ENCODE measurements around the gene TAS1R3. TPM values are rescaled to one million over a fixed set of nuclear protein-coding genes. Genes with fewer than 3 reads are reported as not detected.

Gene TAS1R3
- total RNA-seq, 1 experiment from 2014 or later = 0.28 TPM

DNA sequence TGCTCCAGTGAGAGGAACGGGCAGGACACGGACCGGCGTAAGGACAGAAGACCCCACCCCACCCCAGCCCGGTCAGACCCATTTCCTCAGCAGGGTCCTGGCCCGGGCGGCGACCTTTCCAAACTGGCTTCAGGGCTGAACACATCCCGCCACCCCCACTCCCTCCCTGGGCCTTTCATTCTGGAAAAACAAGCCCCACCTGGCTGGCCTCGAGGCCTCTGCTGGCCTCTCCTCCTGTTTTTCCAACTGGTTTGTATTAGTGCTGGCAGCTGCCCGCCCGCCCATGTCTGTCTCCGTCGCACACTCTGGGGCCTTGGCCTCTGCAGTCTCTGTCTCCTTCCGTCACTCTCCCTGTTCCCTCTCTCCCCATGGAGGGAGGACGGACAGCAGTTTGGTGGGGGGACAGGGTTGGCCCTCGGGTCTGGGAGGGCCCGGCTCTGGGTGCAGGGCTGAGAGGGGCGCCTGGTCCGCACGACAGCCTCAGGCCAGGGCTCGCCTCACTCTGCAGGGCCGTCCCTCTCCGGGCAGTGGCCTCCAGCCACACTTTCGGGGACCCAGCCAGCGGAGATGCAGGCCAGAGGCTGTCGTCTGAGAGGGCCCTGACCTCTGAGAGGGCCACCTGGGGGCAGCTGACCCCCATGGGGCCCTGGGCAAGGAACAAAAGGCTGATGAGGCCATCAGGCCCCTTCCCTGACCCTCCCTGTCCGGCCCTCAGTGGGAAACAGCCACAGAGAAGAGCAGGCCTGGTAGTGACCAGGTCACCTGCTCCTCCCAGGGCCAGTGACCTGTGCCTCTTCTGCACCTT, 28.8 kb downstream of the TAS1R3 start:
- no peak overlapping the region for H3K4me3 Mint-ChIP-seq

More for the DNA sequence above, 28.8 kb downstream of the TAS1R3 start:
- Histone ChIP-seq H2AK5ac (ENCODE audit: insufficient read length, low read length) (no peak overlapping the region), H3K23me2 (ENCODE audit: insufficient read length, low read depth, low read length, poor library complexity, severe bottlenecking) (peaks cover 3% of the 10 kb centered on the region), H4K8ac (replicated peaks; ENCODE audit: insufficient read length, low read depth, low read length) (no peak overlapping the region), H2BK120ac (ENCODE audit: low read depth, low read length, poor library complexity, severe bottlenecking) (no peak overlapping the region), H4K20me1 (ENCODE audit: control insufficient read depth, insufficient read depth, insufficient read length) (no peaks in the 10 kb centered on the region), H3K27me3 (ENCODE audit: insufficient read depth, low read length) (peaks cover under 1% of the 10 kb centered on the region; the same call in 1 of the 2 replicates), H2BK5ac (ENCODE audit: insufficient read length, low read length) (no peak overlapping the region), H4K5ac (ENCODE audit: insufficient read length, low read depth, low read length) (no peak overlapping the region), H3K9me3 (ENCODE audit: control insufficient read depth, low read depth, low read length) (no peaks in the 10 kb centered on the region), H3T11ph (ENCODE audit: low read length) (no peak overlapping the region), H3K9ac (ENCODE audit: extremely low read depth, insufficient read length, low read length) (no peak overlapping the region), H3K4me2 (ENCODE audit: insufficient read depth, insufficient read length, low read length) (no peak overlapping the region), H3K4ac (ENCODE audit: low read depth, low read length) (no peak overlapping the region), H3K23ac (ENCODE audit: insufficient read length, low read depth, low read length) (no peak overlapping the region), H2BK20ac (ENCODE audit: low read depth, low read length, poor library complexity, severe bottlenecking) (no peak overlapping the region), H2BK12ac (ENCODE audit: insufficient read length, low read depth, low read length) (no peak overlapping the region), H3K79me1 (ENCODE audit: insufficient read depth, low read depth, low read length, poor library complexity, severe bottlenecking) (no peaks in the 10 kb centered on the region), H4K91ac (ENCODE audit: insufficient read length, low read depth, low read length) (no peak overlapping the region), H2AFZ (ENCODE audit: low read length) (no peak overlapping the region), H3K56ac (ENCODE audit: insufficient read length, low read depth, low read length) (no peak overlapping the region), H3K18ac (ENCODE audit: insufficient read length, low read depth, low read length) (no peak overlapping the region), H3K79me2 (ENCODE audit: insufficient read depth, low read length) (no peaks in the 10 kb centered on the region), H3K14ac (ENCODE audit: insufficient read depth, low read length) (no peak overlapping the region; the same call in 1 of the 2 replicates), H3K4me1 (ENCODE audit: insufficient read depth, low read length) (peaks cover 2% of the 10 kb centered on the region; the same call in 1 of the 2 replicates), H3K27ac (ENCODE audit: insufficient read length, low read depth, low read length) (no peak overlapping the region), H2BK15ac (ENCODE audit: low read depth, low read length) (no peak overlapping the region; the same call in 1 of the 2 replicates)
- Mint-ChIP-seq H3K9me3 (no peaks in the 10 kb centered on the region; a peak in 2 of 5 replicates), H3K27me3 (ENCODE audit: low read depth) (peaks cover 43% of the 10 kb centered on the region), H3K4me1 (peaks cover 22 to 42% of the 10 kb centered on the region in 2 experiments), H3K36me3 (ENCODE audit: insufficient read depth in 1 of 3, low read depth in 3 of 3) (no peaks in the 10 kb centered on the region), H3K27ac (peak overlapping the region in 1 of 3 experiments; percentile 77; a peak in 3 of 7 replicates)
- no peak for DNase-seq
- WGBS (ENCODE audit: extremely low coverage, insufficient read length, low lambda C conversion rate) = no CpG with 5 or more reads among the region's 28 CpGs
- TF ChIP-seq CTCF (conservative IDR thresholded peaks at IDR 0.05) = no peak
